CD4-positive, alpha-beta T cell (primary cell): Measurements from ENCODE around the gene AGBL4. TPM values are rescaled to one million over a fixed set of nuclear protein-coding genes. Genes with fewer than 3 reads are reported as not detected.

Source experiments
- ATAC-seq: fragments of 200-7000 bp; cut with Tn5 transposase; one replicate; pipeline ENCODE4 v1.10.0; 2022; ENCODE audit warnings: mild to moderate bottlenecking; ENCODE audit not compliant: poor library complexity
- CTCF ChIA-PET: fragments of 350-600 bp; sonication (Branson Sonifier 250); formaldehyde crosslinking; loops from one replicate; lab custom pipeline; 2021; ENCODE audit warnings: antibody characterized with exemption, inconsistent platforms; lab: Charles Lee
- POLR2A ChIA-PET: fragments of 350-600 bp; sonication (Branson Sonifier 250); formaldehyde crosslinking; loops from one replicate; lab custom pipeline; 2021; ENCODE audit warnings: antibody characterized with exemption, inconsistent platforms; lab: Charles Lee
- DNase-seq, 14 experiments: peaks; one replicate each; pipeline ENCODE4 v3.0.0-alpha.2; 2013 to 2020; ENCODE audit warnings: mixed read lengths in 2 of 14
- H3K27ac ChIP-seq, 2 donors: one replicate each; pipeline versions ENCODE4 v1.5.1 to v1.7.0; 2013; ENCODE audit warnings: low read length in 2 of 2, low read depth in 1 of 2, mild to moderate bottlenecking in 1 of 2
- H3K27me3 ChIP-seq, 2 experiments: 1 replicate in 1 of 2; 2 replicates in 1 of 2; pipeline versions ENCODE4 v1.6.1 to v1.7.0; 2013; ENCODE audit warnings: low read length in 2 of 2, control low read depth in 1 of 2, mild to moderate bottlenecking in 1 of 2, moderate library complexity in 1 of 2; ENCODE audit not compliant: insufficient read depth in 2 of 2, control insufficient read depth in 1 of 2
- H3K36me3 ChIP-seq: one replicate; pipeline ENCODE4 v1.6.1; 2013; ENCODE audit warnings: low read length, control low read depth; ENCODE audit not compliant: insufficient read depth
- H3K4me1 ChIP-seq: one replicate; pipeline ENCODE4 v1.6.1; 2013; ENCODE audit warnings: low read length, control low read depth; ENCODE audit not compliant: insufficient read depth
- H3K4me3 ChIP-seq: one replicate; pipeline ENCODE4 v1.5.1; 2013; ENCODE audit warnings: mild to moderate bottlenecking, low read length, moderate library complexity
- H3K9me3 ChIP-seq, 2 experiments: 1 replicate in 1 of 2; 2 replicates in 1 of 2; pipeline versions ENCODE4 v1.6.1 to v1.7.0; 2013; ENCODE audit warnings: low read length in 2 of 2, mild to moderate bottlenecking in 2 of 2, control low read depth in 1 of 2, moderate library complexity in 1 of 2; ENCODE audit not compliant: control insufficient read depth in 1 of 2, insufficient read depth in 1 of 2
- H3K27ac Mint-ChIP-seq: one replicate; pipeline ENCODE4 v1.8.0; 2020; ENCODE audit warnings: mixed read lengths
- H3K27me3 Mint-ChIP-seq: one replicate; pipeline ENCODE4 v1.8.0; 2021; ENCODE audit warnings: mixed read lengths
- H3K36me3 Mint-ChIP-seq: one replicate; pipeline ENCODE4 v1.8.0; 2021; ENCODE audit warnings: low read depth, mixed read lengths
- H3K4me1 Mint-ChIP-seq: one replicate; pipeline ENCODE4 v1.8.0; 2021; ENCODE audit warnings: low read depth, mixed read lengths
- H3K4me3 Mint-ChIP-seq: one replicate; pipeline ENCODE4 v1.8.0; 2020; ENCODE audit warnings: mild to moderate bottlenecking, mixed read lengths
- H3K9me3 Mint-ChIP-seq: one replicate; pipeline ENCODE4 v1.8.0; 2020; ENCODE audit warnings: mixed read lengths
- CTCF ChIP-seq: fragments of 200-600 bp; IDR thresholded peaks from one replicate; pipeline ENCODE4 v1.8.0; 2022; ENCODE audit warnings: antibody characterized with exemption, mild to moderate bottlenecking
- intact Hi-C, 2 experiments: fragments of 100-400 bp; cut with DNase I in 1 of 2; cut with micrococcal nuclease in 1 of 2; formaldehyde crosslinking; loops; one replicate each; pipeline versions ENCODE4 v1.15.1 to v1.9.0; 2023 to 2025; cut with DNase I, micrococcal nuclease
- total RNA-seq, 174 experiments: library from RNA in 2 of 174; stranded (reverse) in 2 of 174; gene quantifications; one replicate each; pipeline ENCODE4 v1.2.3 and lab custom pipeline; 2021 to 2026

The AGBL4 gene
- total RNA-seq, 2 experiments from 2014 or later = 0.11 TPM; not detected in 1

- CTCF ChIA-PET = no interaction called here
These were observed 1330.0 kb downstream of the AGBL4 start for GRCh38 chr1:48693674-48694320.

GRCh38 chr1:48693180-48693579 is 1330.6 kb downstream of the AGBL4 start:
- ChIA-PET POLR2A (no interaction called here), CTCF (interaction anchor here (1.2 kb wide), 1 partner anchor 16 kb away, joined by 3 read pairs; no protein-coding TSS in a partner anchor)
- H3K4me3 ChIP-seq = no peak overlapping the region
- no peak overlapping the region for H3K27ac ChIP-seq
- H3K4me3 Mint-ChIP-seq = no peak overlapping the region
- H3K36me3 Mint-ChIP-seq = no peaks in the 10 kb centered on the region
- H3K36me3 ChIP-seq = no peaks in the 10 kb centered on the region
- peaks cover 24% of the 10 kb centered on the region for H3K27me3 Mint-ChIP-seq
- H3K9me3 ChIP-seq = no peaks in the 10 kb centered on the region
- no peaks in the 10 kb centered on the region for H3K4me1 ChIP-seq
- no peaks in the 10 kb centered on the region for H3K4me1 Mint-ChIP-seq
- ATAC-seq (no peak), DNase-seq (no peak)
- no peak overlapping the region for H3K27ac Mint-ChIP-seq
- no peak for TF ChIP-seq CTCF
- no peaks in the 10 kb centered on the region for H3K27me3 ChIP-seq
- intact Hi-C loops = no loop called here
- no peaks in the 10 kb centered on the region for H3K9me3 Mint-ChIP-seq

More at GRCh38 chr1:48693674-48694320, 1330.0 kb downstream of the AGBL4 start:
- no peak for ATAC-seq
- peaks cover 30% of the 10 kb centered on the region for H3K27me3 Mint-ChIP-seq
- no peak overlapping the region for H3K27ac Mint-ChIP-seq
- Histone ChIP-seq H3K4me3 (no peak overlapping the region), H3K4me1 (no peaks in the 10 kb centered on the region), H3K9me3 (no peaks in the 10 kb centered on the region), H3K27ac (no peak overlapping the region), H3K36me3 (no peaks in the 10 kb centered on the region), H3K27me3 (no peaks in the 10 kb centered on the region)
- H3K4me3 Mint-ChIP-seq = no peak overlapping the region
- intact Hi-C loops = no loop called here
- no peaks in the 10 kb centered on the region for H3K36me3 Mint-ChIP-seq
- H3K9me3 Mint-ChIP-seq = no peaks in the 10 kb centered on the region
- TF ChIP-seq CTCF = no peak
- POLR2A ChIA-PET = no interaction called here
- no peak for DNase-seq
- no peaks in the 10 kb centered on the region for H3K4me1 Mint-ChIP-seq

GRCh38 chr1:48692235-48692634 is 1331.5 kb downstream of the AGBL4 start:
- Histone ChIP-seq H3K27me3 (no peaks in the 10 kb centered on the region), H3K4me3 (no peak overlapping the region), H3K27ac (no peak overlapping the region), H3K36me3 (no peaks in the 10 kb centered on the region), H3K9me3 (no peaks in the 10 kb centered on the region), H3K4me1 (no peaks in the 10 kb centered on the region)
- Mint-ChIP-seq H3K27ac (no peak overlapping the region), H3K4me1 (no peaks in the 10 kb centered on the region), H3K27me3 (peaks cover 19% of the 10 kb centered on the region), H3K9me3 (no peaks in the 10 kb centered on the region), H3K36me3 (no peaks in the 10 kb centered on the region), H3K4me3 (no peak overlapping the region)
- intact Hi-C loops = no loop called here
- ChIA-PET CTCF (interaction anchor here (1.2 kb wide), 1 partner anchor 15 kb away, joined by 3 read pairs; no protein-coding TSS in a partner anchor), POLR2A (no interaction called here)
- ATAC-seq = no peak
- no peak for TF ChIP-seq CTCF
- DNase-seq = no peak
